Activated gamma-delta T cell treated with anti-CD3 and anti-CD28 coated beads, Interleukin-2, amount 50 U/mL, for 16 hours (primary cell): Measurements from ENCODE around the gene CWF19L1.
A peak's percentile ranks its signal among the peaks of the same experiment; 100 is the strongest.

Source experiments
- DNase-seq: peaks from one replicate; pipeline ENCODE4 v3.0.0-alpha.2; 2020; ENCODE audit warnings: low read depth

Gene CWF19L1

GRCh38 chr10:100248820-100249219 is 18.6 kb downstream of the CWF19L1 start:
- DNase-seq: no peak

- no peak for DNase-seq
Measured at GRCh38 chr10:100245484-100246220, 21.8 kb downstream of the CWF19L1 start.

GRCh38 chr10:100239851-100240250 is 27.6 kb downstream of the CWF19L1 start:
- DNase-seq: no peak

GRCh38 chr10:100238429-100238828 is 29.0 kb downstream of the CWF19L1 start:
- no peak for DNase-seq

- DNase-seq: no peak
Measured at GRCh38 chr10:100232101-100232500, 35.3 kb downstream of the CWF19L1 start.

GRCh38 chr10:100229819-100230422 is 37.5 kb downstream of the CWF19L1 start:
- no peak for DNase-seq

GRCh38 chr10:100223879-100224278 is 43.6 kb downstream of the CWF19L1 start:
- DNase-seq: no peak

GRCh38 chr10:100222529-100222928 is 44.9 kb downstream of the CWF19L1 start:
- no peak for DNase-seq

GRCh38 chr10:100216006-100216405 is 51.4 kb downstream of the CWF19L1 start:
- DNase-seq: no peak

- no peak for DNase-seq
Measured at GRCh38 chr10:100209303-100209702, 58.1 kb downstream of the CWF19L1 start.

GRCh38 chr10:100208276-100208675 is 59.2 kb downstream of the CWF19L1 start:
- DNase-seq: no peak

- DNase-seq: no peak
Measured at GRCh38 chr10:100204370-100204769, 63.1 kb downstream of the CWF19L1 start.

- no peak for DNase-seq
Measured at GRCh38 chr10:100201549-100201948, 65.9 kb downstream of the CWF19L1 start.

GRCh38 chr10:100194711-100195110 is 72.7 kb downstream of the CWF19L1 start:
- DNase-seq: no peak

- no peak for DNase-seq
Measured at GRCh38 chr10:100192350-100192749, 75.1 kb downstream of the CWF19L1 start.

- no peak for DNase-seq
Measured at GRCh38 chr10:100186253-100187212, 80.9 kb downstream of the CWF19L1 start.

GRCh38 chr10:100185364-100186252 is 81.8 kb downstream of the CWF19L1 start, which contains the start of gene ERLIN1:
Gene ERLIN1, minus strand, starts transcription at chr10:100186029. Its CDS starts 403 bp downstream, at chr10:100185626.
- DNase-seq: peak; percentile 86

GRCh38 chr10:100184840-100185239 is 82.6 kb downstream of the CWF19L1 start:
- no peak for DNase-seq

GRCh38 chr10:100184426-100184825 is 83.0 kb downstream of the CWF19L1 start:
- DNase-seq: no peak

- DNase-seq: no peak
Measured at GRCh38 chr10:100183481-100183880, 84.0 kb downstream of the CWF19L1 start.

GRCh38 chr10:100182908-100183307 is 84.5 kb downstream of the CWF19L1 start:
- no peak for DNase-seq
